BJ (cell line): ENCODE measurements around the gene GEMIN7. TPM values are rescaled to one million over a fixed set of nuclear protein-coding genes. Genes with fewer than 3 reads are reported as not detected.

ENCODE experiments used
- CTCF ChIA-PET: fragments of 350-600 bp; formaldehyde crosslinking; extraction: SDS; loops from one replicate; lab custom pipeline; 2021; ENCODE audit warnings: antibody characterized with exemption, inconsistent platforms; lab: Yijun Ruan, JAX
- POLR2A ChIA-PET: fragments of 300-600 bp; sonication (Branson Sonifier 250); formaldehyde crosslinking; extraction: SDS; loops from one replicate; lab custom pipeline; 2021; ENCODE audit warnings: antibody characterized with exemption; lab: Charles Lee
- DNase-seq: peaks from one replicate; pipeline ENCODE4 v3.0.0-alpha.2; 2011; ENCODE audit warnings: low read depth
- H3K27me3 ChIP-seq: 2 replicates; pipeline ENCODE4 v1.6.0; 2011; ENCODE audit warnings: low read length; ENCODE audit not compliant: control insufficient read depth, insufficient read depth
- H3K36me3 ChIP-seq: 2 replicates; pipeline ENCODE4 v1.5.1; 2011; ENCODE audit warnings: low read length; ENCODE audit not compliant: control insufficient read depth, insufficient read depth
- H3K4me3 ChIP-seq: 2 replicates; pipeline ENCODE4 v1.5.1; 2011; ENCODE audit warnings: low read depth, mild to moderate bottlenecking, control low read depth, low read length
- CTCF ChIP-seq: IDR thresholded peaks from 2 replicates; pipeline ENCODE4 v1.5.1; 2011; ENCODE audit warnings: low read depth, mild to moderate bottlenecking, control low read depth, inconsistent platforms, low read length, moderate library complexity; ENCODE audit not compliant: insufficient read depth
- polyA plus RNA-seq: library from polyadenylated mRNA; depleted of rRNA; stranded (reverse); fragments of >200 nt; gene quantifications from 2 replicates; pipeline ENCODE4 v1.2.3, GENCODE V29; 2011

Gene GEMIN7
- polyA plus RNA-seq, 1 experiment, result 25.0 TPM

GRCh38 chr19:45075301-45076028, 3.6 kb upstream of the GEMIN7 start:
- ChIA-PET CTCF (interaction anchor here (1.8 to 3.9 kb wide), 2 partner anchors 16 kb away, joined by 4 to 19 read pairs; no protein-coding TSS in a partner anchor), POLR2A (no interaction called here)
- no peak for TF ChIP-seq CTCF
- H3K36me3 ChIP-seq, result peaks cover 5% of the 10 kb centered on the region; the same call in 1 of the 2 replicates
- no peaks in the 10 kb centered on the region for H3K27me3 ChIP-seq
- H3K4me3 ChIP-seq, result peak overlapping the region; percentile 50
- no peak for DNase-seq

- peaks cover 4% of the 10 kb centered on the region; the same call in 1 of the 2 replicates for H3K36me3 ChIP-seq
- TF ChIP-seq CTCF, result no peak
- peak within 1 kb of the TSS; percentile 50 for H3K4me3 ChIP-seq
- POLR2A ChIA-PET, result no interaction called here
- DNase-seq, result no peak
- H3K27me3 ChIP-seq, result no peaks in the 10 kb centered on the region
- CTCF ChIA-PET, result interaction anchor here (1.8 kb wide), 1 partner anchor 17 kb away, joined by 4 read pairs; no protein-coding TSS in a partner anchor
Observed at GRCh38 chr19:45076029-45076850, 2.8 kb upstream of the GEMIN7 start, which contains the start of gene ZNF296. ZNF296 (minus strand) TSS chr19:45076478; CDS start chr19:45076373, 105 bp downstream.

- H3K4me3 ChIP-seq, result no peak overlapping the region; the same call in 1 of the 2 replicates
- H3K27me3 ChIP-seq, result no peaks in the 10 kb centered on the region
- DNase-seq, result no peak
- ChIA-PET CTCF (interaction anchor here (1.8 kb wide), 1 partner anchor 18 kb away, joined by 4 read pairs; no protein-coding TSS in a partner anchor), POLR2A (no interaction called here)
- no peak for TF ChIP-seq CTCF
- peaks cover 5% of the 10 kb centered on the region; the same call in 1 of the 2 replicates for H3K36me3 ChIP-seq
Observed at GRCh38 chr19:45076851-45077730, 2.0 kb upstream of the GEMIN7 start.

GRCh38 chr19:45078390-45079062, 534 bp upstream of the GEMIN7 start:
- no peak for DNase-seq
- TF ChIP-seq CTCF, result no peak
- Histone ChIP-seq H3K36me3 (peaks cover 4% of the 10 kb centered on the region; the same call in 1 of the 2 replicates), H3K27me3 (no peaks in the 10 kb centered on the region), H3K4me3 (peak overlapping the region; percentile 80)
- ChIA-PET CTCF (interaction anchor here (0.8 to 1.8 kb wide), 3 partner anchors 14 to 19 kb away, joined by 3 to 9 read pairs (median 7); partner anchors contain the start of gene PPP1R37), POLR2A (no interaction called here)
